Muscle of leg (tissue), 11 donors: ENCODE results near the gene ICAM4. TPM values are rescaled to one million over a fixed set of nuclear protein-coding genes. Genes with fewer than 3 reads are reported as not detected.

Experiments used
- DNase-seq: peaks from one replicate; pipeline ENCODE4 v3.0.0; 2013
- H3K27ac ChIP-seq: one replicate; pipeline ENCODE4 v1.5.1; 2013; ENCODE audit warnings: mild to moderate bottlenecking, low read length, control low read depth
- H3K27me3 ChIP-seq: one replicate; pipeline ENCODE4 v1.6.1; 2013; ENCODE audit warnings: low read length; ENCODE audit not compliant: control insufficient read depth, insufficient read depth
- H3K36me3 ChIP-seq: one replicate; pipeline ENCODE4 v1.6.1; 2013; ENCODE audit warnings: low read length; ENCODE audit not compliant: control insufficient read depth, insufficient read depth
- H3K4me1 ChIP-seq: one replicate; pipeline ENCODE4 v1.6.1; 2013; ENCODE audit warnings: low read length; ENCODE audit not compliant: control insufficient read depth, insufficient read depth
- H3K4me3 ChIP-seq: one replicate; pipeline ENCODE4 v1.5.1; 2013; ENCODE audit warnings: low read length, control low read depth
- H3K9me3 ChIP-seq: replicated peaks from 2 replicates; pipeline ENCODE4 v1.6.1; 2013; ENCODE audit warnings: low read depth, low read length; ENCODE audit not compliant: control insufficient read depth
- WGBS: methylation state at CpG from one replicate; pipeline ENCODE4 v1.1.5; 2013; ENCODE audit warnings: missing lambda C conversion rate; ENCODE audit not compliant: insufficient coverage; 5-methylcytosine and 5-hydroxymethylcytosine counted together
- polyA plus RNA-seq, 8 donors: library from polyadenylated mRNA; unstranded; fragments of 120-200 nt; gene quantifications; one replicate each; pipeline versions ENCODE4 v1.2.1 to v1.2.3, GENCODE V29; 2013; ENCODE audit warnings: inconsistent platforms in 1 of 8, low replicate concordance in 1 of 8; ENCODE audit not compliant: insufficient read length in 8 of 8, insufficient read depth in 1 of 8
- total RNA-seq: library from RNA; stranded (reverse); fragments of 120-200 nt; gene quantifications from one replicate; pipeline ENCODE4 v1.2.4, GENCODE V29; 2013

Gene ICAM4
- total and polyA plus RNA-seq, 9 donors: 0.35 to 1.2 (median 0.44) TPM

DNA sequence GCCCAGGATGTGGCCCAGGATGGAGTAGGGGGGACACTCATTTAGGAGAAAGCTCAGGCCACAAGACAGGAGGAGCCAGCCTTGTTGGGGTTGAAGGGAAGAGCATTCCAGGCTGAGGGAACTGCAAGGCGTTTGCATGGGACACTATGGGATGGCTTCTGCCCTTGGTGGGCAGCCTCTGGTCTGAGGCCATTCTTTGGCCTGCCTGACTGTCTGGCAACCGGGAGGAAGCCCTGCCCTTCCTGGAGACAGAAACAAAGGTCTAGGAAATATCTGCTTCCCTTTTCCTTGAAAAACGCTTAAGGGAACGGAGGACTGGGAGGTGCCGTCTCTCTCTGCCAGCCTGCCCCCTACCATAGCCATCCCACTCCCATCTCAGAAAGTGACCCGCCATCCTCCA is 18.7 kb upstream of the ICAM4 start:
- Histone ChIP-seq H3K4me3 (no peak overlapping the region), H3K36me3 (no peaks in the 10 kb centered on the region), H3K27me3 (peaks cover 41% of the 10 kb centered on the region), H3K27ac (peak overlapping the region; percentile 89), H3K4me1 (peaks cover 24% of the 10 kb centered on the region), H3K9me3 (no peaks in the 10 kb centered on the region)
- WGBS: 61% methylated on average over 6 of the region's 6 CpGs
- DNase-seq: no peak

DNA sequence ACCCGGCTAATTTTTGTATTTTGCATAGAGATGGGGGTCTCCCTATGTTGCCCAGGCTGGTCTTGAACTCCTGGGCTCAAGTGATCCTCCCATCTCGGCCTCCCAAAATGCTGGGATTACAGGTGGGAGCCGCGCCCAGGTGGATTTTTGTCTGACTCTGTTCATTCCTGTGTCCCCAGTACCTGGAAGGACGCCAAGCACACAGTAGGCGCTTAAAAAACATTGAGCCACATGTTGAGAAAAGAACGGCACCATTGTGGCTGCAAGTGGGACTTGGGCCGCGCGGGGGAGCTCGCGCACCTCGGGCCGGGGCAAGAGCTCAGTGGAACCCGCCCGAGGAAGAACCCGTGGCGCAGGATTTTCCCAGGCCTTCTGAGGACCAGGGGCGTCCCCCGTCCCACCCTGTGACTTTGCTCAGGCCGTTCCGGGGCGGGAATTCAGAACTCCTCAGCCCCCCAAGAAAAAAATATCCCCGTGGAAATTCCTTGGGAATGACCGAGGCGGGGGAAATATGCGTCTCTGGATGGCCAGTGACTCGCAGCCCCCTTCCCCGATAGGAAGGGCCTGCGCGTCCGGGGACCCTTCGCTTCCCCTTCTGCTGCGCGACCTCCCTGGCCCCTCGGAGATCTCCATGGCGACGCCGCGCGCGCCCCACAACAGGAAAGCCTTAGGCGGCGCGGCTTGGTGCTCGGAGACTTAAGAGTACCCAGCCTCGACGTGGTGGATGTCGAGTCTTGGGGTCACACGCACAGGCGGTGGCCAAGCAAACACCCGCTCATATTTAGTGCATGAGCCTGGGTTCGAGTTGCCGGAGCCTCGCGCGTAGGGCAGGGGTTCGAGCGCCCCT is 17.2 kb upstream of the ICAM4 start:
- WGBS: 5% methylated on average over 59 of the region's 59 CpGs

DNA sequence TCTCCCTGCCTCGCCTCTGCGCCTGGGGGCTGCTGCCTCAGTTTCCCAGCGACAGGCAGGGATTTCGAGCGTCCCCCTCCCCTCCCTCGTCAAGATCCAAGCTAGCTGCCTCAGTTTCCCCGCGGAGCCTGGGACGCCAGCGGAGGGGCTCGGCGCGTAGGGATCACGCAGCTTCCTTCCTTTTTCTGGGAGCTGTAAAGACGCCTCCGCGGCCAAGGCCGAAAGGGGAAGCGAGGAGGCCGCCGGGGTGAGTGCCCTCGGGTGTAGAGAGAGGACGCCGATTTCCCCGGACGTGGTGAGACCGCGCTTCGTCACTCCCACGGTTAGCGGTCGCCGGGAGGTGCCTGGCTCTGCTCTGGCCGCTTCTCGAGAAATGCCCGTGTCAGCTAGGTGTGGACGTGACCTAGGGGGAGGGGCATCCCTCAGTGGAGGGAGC is 16.6 kb upstream of the ICAM4 start:
- Histone ChIP-seq H3K27me3 (peaks cover 48% of the 10 kb centered on the region), H3K27ac (peak overlapping the region; percentile 89), H3K9me3 (no peaks in the 10 kb centered on the region), H3K4me1 (peaks cover 24% of the 10 kb centered on the region), H3K4me3 (peak overlapping the region; percentile 47), H3K36me3 (no peaks in the 10 kb centered on the region)
- WGBS: 2% methylated on average over 33 of the region's 37 CpGs
- peak; percentile 71 for DNase-seq

More for the DNA sequence above, 17.2 kb upstream of the ICAM4 start:
- H3K27ac ChIP-seq: peak overlapping the region; percentile 89
- no peaks in the 10 kb centered on the region for H3K36me3 ChIP-seq
- peak overlapping the region; percentile 47 for H3K4me3 ChIP-seq
- peaks cover 24% of the 10 kb centered on the region for H3K4me1 ChIP-seq
- H3K9me3 ChIP-seq: no peaks in the 10 kb centered on the region
- peaks cover 43% of the 10 kb centered on the region for H3K27me3 ChIP-seq
- DNase-seq: peak; percentile 82

DNA sequence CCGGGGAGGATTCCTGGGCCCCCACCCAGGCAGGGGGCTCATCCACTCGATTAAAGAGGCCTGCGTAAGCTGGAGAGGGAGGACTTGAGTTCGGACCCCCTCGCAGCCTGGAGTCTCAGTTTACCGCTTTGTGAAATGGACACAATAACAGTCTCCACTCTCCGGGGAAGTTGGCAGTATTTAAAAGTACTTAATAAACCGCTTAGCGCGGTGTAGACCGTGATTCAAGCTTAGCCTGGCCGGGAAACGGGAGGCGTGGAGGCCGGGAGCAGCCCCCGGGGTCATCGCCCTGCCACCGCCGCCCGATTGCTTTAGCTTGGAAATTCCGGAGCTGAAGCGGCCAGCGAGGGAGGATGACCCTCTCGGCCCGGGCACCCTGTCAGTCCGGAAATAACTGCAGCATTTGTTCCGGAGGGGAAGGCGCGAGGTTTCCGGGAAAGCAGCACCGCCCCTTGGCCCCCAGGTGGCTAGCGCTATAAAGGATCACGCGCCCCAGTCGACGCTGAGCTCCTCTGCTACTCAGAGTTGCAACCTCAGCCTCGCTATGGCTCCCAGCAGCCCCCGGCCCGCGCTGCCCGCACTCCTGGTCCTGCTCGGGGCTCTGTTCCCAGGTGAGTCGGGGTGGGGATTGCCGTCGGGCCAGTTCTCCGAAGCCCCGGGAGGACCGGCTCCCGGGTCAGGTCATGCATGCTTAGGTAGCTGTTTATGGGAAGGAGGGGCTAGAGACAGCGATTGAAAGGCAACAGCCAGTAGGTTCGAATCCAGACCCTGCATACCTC is 15.9 kb upstream of the ICAM4 start, which contains the start of gene ICAM1:
ICAM1 (plus strand) TSS at position 505 of the 779 bp plus-strand sequence; CDS start at position 545, 40 bp downstream.
- H3K4me3 ChIP-seq: peak within 1 kb of the TSS; percentile 47
- peak; percentile 85 for DNase-seq
- H3K9me3 ChIP-seq: no peaks in the 10 kb centered on the region
- H3K36me3 ChIP-seq: no peaks in the 10 kb centered on the region
- WGBS: 2% methylated on average over 46 of the region's 51 CpGs
- peak within 1 kb of the TSS; percentile 89 for H3K27ac ChIP-seq
- peaks cover 24% of the 10 kb centered on the region for H3K4me1 ChIP-seq
- H3K27me3 ChIP-seq: peaks cover 48% of the 10 kb centered on the region

DNA sequence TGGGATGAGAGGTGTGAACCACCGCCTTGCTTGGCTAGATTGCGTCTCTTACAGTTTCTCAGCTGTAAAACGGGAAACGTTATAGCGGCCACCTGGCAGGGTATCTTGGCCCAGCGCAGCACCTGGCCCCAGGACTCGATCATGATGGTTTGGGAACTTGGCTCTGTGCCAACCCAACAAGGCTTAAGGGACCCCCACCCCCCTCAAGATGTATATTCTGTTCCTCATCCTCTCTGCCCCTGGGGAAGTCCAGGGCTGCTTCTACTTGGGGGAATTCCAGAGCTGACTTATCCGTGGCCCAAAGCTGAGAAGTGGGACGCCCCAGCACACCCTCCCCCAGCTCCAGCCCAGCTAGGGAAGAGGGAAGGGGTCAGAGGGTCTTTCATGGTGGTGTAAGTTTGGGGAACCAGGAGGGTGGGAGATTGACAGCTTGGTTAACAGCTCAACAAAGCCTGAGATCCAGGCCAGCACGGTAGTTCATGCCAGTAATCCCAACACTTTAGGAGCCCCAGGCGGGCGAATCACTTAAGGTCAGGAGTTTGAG is 15.1 kb upstream of the ICAM4 start:
- peaks cover 24% of the 10 kb centered on the region for H3K4me1 ChIP-seq
- H3K4me3 ChIP-seq: peak overlapping the region; percentile 47
- peaks cover 48% of the 10 kb centered on the region for H3K27me3 ChIP-seq
- H3K27ac ChIP-seq: peak overlapping the region; percentile 29
- H3K36me3 ChIP-seq: no peaks in the 10 kb centered on the region
- peak; percentile 46 for DNase-seq
- H3K9me3 ChIP-seq: no peaks in the 10 kb centered on the region
- 33% methylated on average over 2 of the region's 12 CpGs for WGBS

DNA sequence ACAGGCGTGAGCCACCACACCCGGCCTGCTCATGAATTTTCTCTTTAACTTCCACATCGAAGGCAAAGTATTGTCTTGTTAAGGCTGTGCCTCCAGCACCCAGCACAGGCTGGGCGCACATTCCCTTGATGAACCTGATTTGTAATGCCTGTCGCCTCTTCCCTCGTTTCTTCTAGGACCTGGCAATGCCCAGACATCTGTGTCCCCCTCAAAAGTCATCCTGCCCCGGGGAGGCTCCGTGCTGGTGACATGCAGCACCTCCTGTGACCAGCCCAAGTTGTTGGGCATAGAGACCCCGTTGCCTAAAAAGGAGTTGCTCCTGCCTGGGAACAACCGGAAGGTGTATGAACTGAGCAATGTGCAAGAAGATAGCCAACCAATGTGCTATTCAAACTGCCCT is 12.2 kb upstream of the ICAM4 start:
- H3K4me1 ChIP-seq: peaks cover 16% of the 10 kb centered on the region

DNA sequence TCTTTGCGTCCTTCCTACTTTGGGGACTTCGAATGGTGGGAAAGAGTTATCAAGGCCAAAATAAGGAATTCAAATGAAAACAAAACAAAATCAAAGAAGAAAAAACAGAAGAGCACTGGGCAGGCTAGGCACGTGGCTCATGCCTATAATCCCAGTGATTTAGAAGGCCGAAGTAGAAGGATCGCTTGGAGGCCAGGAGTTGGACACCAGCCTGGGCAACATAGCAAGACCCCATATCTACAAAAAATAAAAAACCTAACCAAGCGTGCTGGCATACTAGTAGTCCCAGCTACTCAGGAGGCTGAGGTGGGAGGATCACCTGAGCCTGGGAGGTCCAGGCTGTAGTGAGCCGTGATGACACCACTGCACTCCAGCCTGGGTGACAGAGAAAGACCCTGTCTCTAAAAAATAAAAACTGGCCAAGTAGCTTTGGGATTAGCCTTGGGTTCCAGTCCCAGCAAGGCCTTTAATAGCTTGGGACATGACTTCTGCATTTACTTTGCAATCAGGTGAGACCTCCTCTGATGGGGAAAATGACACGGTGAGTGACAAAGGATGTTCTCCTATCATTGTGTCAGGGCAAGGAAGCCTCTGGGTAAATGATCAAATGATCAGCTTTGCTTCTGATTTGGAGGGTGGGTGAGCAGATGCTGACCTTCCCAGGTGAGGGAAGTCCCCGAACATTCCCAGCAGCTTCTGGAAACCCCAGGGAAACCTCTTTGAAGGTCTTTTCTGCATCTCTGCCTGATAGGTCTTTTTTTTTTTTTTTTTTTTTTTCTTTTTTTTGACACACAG is 8.8 kb upstream of the ICAM4 start:
- Histone ChIP-seq H3K4me3 (no peak overlapping the region), H3K36me3 (no peaks in the 10 kb centered on the region), H3K4me1 (no peaks in the 10 kb centered on the region), H3K27ac (no peak overlapping the region), H3K9me3 (no peaks in the 10 kb centered on the region), H3K27me3 (peaks cover 11% of the 10 kb centered on the region)
- DNase-seq: no peak
- WGBS: 83% methylated on average over 7 of the region's 9 CpGs

More for the DNA sequence above, 12.2 kb upstream of the ICAM4 start:
- Histone ChIP-seq H3K27me3 (peaks cover 41% of the 10 kb centered on the region), H3K4me3 (no peak overlapping the region), H3K9me3 (no peaks in the 10 kb centered on the region), H3K36me3 (no peaks in the 10 kb centered on the region), H3K27ac (no peak overlapping the region)
- 79% methylated on average over 9 of the region's 10 CpGs for WGBS
- DNase-seq: no peak

DNA sequence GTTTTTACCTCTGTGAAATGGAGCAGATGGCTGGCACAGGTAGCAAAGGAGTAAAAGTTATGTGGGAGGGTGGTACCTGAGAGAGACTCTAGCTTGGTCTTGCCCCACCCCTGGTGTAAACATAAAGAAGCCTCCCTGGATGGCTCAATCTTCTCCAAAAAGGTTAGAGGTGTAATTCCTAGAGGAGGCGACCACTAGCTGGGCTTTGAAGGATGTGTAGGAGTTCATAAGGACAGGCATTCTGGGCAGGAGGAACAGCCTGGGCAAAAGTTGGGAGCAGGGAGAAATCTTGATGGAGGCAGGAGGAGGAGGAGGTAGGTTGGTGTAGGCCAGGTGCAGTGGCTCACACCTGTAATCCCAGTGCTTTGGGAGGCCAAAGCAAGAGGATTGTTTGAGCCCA is 7.8 kb upstream of the ICAM4 start:
- peaks cover 9% of the 10 kb centered on the region for H3K27me3 ChIP-seq
- H3K27ac ChIP-seq: no peak overlapping the region
- no peaks in the 10 kb centered on the region for H3K36me3 ChIP-seq
- H3K9me3 ChIP-seq: no peaks in the 10 kb centered on the region
- no peaks in the 10 kb centered on the region for H3K4me1 ChIP-seq
- 93% methylated on average over 1 of the region's 1 CpG for WGBS
- no peak for DNase-seq
- no peak overlapping the region for H3K4me3 ChIP-seq

DNA sequence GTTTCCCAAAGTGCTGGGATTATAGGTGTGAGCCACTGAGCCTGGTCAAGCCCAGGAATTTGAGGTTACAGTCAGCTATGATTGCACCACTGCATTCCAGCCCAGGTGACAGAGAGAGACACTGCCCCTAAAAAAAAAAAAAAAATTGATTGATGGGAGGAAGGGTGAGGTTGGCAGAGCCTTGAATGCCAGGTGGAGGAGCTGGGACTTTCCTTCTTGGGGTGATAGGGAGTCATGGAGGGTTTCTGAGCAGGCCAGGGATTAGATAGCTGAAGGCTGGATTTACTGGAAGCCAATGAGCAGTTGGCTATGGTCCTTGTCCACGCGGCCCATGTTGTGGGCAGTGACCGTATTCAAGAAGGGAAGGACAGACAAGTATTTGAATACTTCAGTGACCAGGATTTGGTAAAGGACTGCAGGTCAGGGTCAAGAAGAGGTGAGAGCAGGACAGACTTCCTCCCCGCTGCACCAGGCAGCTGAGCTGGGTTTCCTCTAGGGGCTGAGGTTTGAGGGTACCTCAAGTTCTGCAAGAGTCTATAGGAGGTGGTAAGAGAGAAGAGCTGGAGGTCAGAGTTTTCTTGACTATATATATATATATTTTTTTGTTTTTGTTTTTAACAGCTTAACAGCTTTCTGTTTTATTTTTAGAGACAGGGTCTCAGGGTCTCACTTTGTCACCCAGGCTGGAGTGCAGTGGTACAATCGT is 6.9 kb upstream of the ICAM4 start:
- H3K36me3 ChIP-seq: no peaks in the 10 kb centered on the region
- H3K9me3 ChIP-seq: no peaks in the 10 kb centered on the region
- no peak for DNase-seq
- H3K27ac ChIP-seq: no peak overlapping the region
- H3K27me3 ChIP-seq: peaks cover 5% of the 10 kb centered on the region
- 61% methylated on average over 3 of the region's 5 CpGs for WGBS
- H3K4me1 ChIP-seq: no peaks in the 10 kb centered on the region
- no peak overlapping the region for H3K4me3 ChIP-seq
